Measurements from ENCODE around the gene ANKDD1B. TPM values are rescaled to one million over a fixed set of nuclear protein-coding genes. Genes with fewer than 3 reads are reported as not detected.

ANKDD1B gene
- total RNA-seq, 4 donors from 2014 or later = 0.51 to 1.5 TPM; not detected in 2

GRCh38 chr5:75588666-75589065 lies 22.6 kb upstream of the ANKDD1B start:
- TF ChIP-seq CTCF (IDR thresholded peaks at IDR 0.05; ENCODE audit: low read depth) = no peak

DNA sequence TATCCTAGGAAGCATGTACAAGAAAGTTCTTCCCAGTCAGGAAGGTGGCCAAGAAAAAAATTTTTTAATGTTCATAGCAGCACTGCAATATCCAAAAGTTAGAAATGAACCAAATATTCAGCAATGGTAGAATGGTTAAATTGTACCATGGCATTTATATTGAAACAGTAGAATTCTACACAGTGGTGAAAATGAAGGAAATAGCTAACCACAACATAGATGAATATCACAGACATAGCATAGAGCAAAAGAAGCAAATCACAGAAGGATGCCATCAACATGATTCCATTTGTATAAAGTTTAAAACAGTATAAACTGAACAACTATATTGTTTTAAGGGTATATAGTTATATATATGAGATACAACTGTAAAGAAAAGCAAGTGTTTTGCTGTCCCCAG lies 10.7 kb upstream of the ANKDD1B start:
- TF ChIP-seq CTCF (IDR thresholded peaks at IDR 0.05; ENCODE audit: low read depth) = no peak

- no peak for TF ChIP-seq CTCF (IDR thresholded peaks at IDR 0.05; ENCODE audit: low read depth)
Measured at GRCh38 chr5:75601567-75601966, 9.7 kb upstream of the ANKDD1B start.

GRCh38 chr5:75601996-75602395 lies 9.3 kb upstream of the ANKDD1B start:
- TF ChIP-seq CTCF (IDR thresholded peaks at IDR 0.05; ENCODE audit: low read depth) = no peak

DNA sequence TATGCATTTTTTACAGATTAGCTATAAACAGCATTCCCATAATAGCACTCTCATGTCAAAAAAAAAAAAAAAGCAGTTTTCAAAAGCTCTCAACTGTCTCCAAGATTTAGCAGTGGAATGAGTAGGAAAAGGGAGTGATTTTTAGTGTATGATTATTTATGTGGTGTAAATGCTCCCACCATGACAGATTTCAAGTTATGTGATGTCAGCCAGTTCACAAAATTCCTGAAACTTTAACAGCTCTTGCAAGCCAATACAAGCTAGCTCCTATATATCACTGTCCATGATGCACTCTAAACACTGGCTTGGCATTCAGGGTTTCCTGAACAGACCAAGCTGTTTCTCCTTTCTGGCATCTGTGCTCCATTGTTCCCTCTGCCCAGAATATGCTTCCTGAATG lies 7.9 kb upstream of the ANKDD1B start:
- TF ChIP-seq CTCF (IDR thresholded peaks at IDR 0.05; ENCODE audit: low read depth) = no peak

DNA sequence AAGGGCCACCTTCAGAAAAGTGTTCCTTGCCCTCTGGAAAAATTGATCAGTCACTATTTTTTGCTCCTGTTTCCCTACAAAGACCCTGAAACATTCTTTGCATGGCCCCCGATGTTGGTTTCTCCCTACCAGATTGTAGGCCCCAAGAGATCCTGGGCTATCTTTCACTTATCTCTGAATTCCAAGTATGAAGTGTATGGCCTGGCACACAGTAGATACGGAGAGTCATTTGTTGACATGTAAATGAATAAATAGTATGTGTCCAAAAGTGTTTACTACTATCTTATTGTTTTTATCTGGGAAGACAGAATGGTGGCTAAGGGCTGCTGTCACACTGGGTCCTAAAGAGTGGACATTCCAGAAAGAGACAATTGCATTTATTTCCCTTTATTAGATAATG lies 7.4 kb upstream of the ANKDD1B start:
- TF ChIP-seq CTCF (IDR thresholded peaks at IDR 0.05; ENCODE audit: low read depth) = no peak

DNA sequence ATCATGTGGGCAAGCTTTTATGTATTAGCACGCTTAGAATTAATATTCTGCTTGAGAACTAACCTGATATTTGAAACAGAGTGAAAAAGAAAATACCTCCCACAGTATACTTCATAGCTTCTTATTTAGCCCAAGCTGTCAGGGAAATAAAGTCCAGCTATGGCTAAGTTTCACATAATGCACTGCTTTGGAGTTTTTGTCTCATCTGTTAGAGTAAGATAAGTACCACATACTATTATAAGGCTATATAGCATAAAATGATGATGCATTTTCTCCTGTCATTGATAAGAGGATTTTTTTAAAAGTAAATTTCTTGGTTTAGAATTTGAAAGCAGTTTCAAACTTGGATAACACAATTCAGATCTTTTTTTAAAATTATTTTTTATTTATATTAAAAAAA lies 2.4 kb upstream of the ANKDD1B start:
- no peak for TF ChIP-seq CTCF (IDR thresholded peaks at IDR 0.05; ENCODE audit: low read depth)

Measured in subcutaneous adipose tissue (tissue), 4 donors.